Measurements from ENCODE around the gene ADD1. TPM values are rescaled to one million over a fixed set of nuclear protein-coding genes. Genes with fewer than 3 reads are reported as not detected.

Gene ADD1
- total RNA-seq, 2 experiments from 2014 or later: 261 to 276 TPM

DNA sequence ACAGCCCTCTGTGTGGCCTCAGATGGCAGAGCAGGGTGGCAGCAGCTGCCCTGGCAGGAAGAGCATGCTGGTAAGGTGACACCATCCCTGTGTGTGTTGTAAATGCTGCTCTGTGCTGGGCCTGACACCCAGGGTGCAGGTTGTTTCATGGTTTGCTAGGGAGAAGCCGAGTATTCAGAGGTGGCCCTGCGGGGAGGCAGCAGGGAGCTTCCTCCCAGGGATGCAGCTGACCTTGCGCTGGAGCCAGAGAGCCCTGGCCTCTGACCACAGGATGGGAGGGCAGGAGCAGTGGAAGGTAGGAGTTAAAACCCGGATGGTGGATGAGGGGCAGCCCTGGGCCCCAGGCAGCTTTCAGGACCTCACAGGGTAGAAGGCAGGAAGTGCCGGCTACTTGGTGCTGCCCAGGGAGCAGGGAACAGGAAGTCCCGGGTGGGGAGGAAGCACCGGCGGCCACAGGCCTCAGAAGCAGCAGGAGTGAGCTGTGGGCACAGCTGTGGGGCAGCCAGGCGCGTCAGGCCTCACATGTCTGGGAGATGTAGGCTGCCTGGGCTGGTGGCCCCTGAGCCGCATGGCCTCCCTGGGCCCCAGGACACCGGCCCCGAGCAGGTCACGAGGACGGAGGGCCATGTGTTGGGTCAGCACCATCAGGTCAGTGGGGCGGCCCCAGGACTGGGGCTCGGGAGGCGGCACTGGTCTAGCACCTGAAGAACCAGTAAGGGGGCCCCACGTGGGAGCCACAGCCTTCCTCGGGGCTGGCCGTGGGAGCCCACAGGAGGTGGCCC is 31.6 kb upstream of the ADD1 start:
- no peaks in the 10 kb centered on the region for H3K27me3 Mint-ChIP-seq
- DNase-seq (peak; percentile 73), ATAC-seq (ENCODE audit: low read depth) (peak; percentile 78)
- peak overlapping the region; percentile 99 for H3K27ac Mint-ChIP-seq
- peaks cover 53% of the 10 kb centered on the region for H3K4me1 Mint-ChIP-seq
- POLR2A ChIA-PET: interaction anchor here (0.6 to 6.1 kb wide), 11 partner anchors 13 to 292 kb away, joined by 3 to 60 read pairs (median 4); partner anchors contain the start of gene ADD1
- H3K4me3 Mint-ChIP-seq: peak overlapping the region; percentile 86
- H3K36me3 Mint-ChIP-seq: peaks cover 30% of the 10 kb centered on the region
- H3K9me3 Mint-ChIP-seq: no peaks in the 10 kb centered on the region

DNA sequence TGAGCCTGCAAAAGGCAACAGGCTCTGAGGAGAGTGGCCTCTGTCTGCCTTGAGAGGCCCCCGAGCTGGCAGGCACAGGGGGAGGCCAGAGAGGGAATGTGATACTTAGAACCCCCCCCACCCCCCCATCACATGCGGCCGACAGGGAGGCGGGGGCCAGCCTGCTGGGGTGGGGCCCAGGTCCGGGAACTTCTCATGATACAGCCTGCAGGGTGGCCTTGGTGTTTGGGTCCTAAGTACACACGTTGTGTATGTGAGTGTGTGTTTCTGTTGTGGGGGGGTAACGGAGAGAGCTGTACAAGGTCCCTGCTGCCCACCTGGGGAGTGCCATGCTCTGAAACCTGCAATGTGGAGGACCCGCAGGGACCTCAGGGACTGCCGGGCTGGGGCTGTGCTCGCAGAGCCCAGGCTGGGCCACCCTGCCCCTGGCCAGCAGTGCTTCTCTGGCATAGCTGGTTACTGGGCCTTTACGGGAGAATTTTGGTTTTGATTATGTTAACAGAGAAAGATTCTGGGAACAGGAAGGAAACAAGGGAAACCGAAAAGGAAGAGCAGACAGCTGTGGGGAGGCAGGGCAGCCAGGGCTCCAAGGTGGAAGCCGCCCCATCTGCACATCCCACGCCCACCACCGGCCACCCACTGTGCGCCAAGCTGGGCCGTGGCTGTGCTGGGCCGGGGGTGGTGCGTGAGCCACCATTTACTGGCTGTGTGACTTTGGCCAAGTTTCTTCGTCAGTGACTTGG is 30.9 kb upstream of the ADD1 start:
- DNase-seq: no peak
- Mint-ChIP-seq H3K4me1 (peaks cover 52% of the 10 kb centered on the region), H3K27ac (peak overlapping the region; percentile 99), H3K27me3 (no peaks in the 10 kb centered on the region), H3K36me3 (peaks cover 32% of the 10 kb centered on the region), H3K9me3 (no peaks in the 10 kb centered on the region), H3K4me3 (peak overlapping the region; percentile 86)
- ATAC-seq (ENCODE audit: low read depth): peak; percentile 3
- POLR2A ChIA-PET: interaction anchor here (0.6 to 6.1 kb wide), 15 partner anchors 12 to 293 kb away, joined by 3 to 60 read pairs (median 4); partner anchors contain the start of genes ADD1 and TNIP2

GRCh38 chr4:2813446-2814405 is 29.9 kb upstream of the ADD1 start:
- peaks cover 52% of the 10 kb centered on the region for H3K4me1 Mint-ChIP-seq
- no peaks in the 10 kb centered on the region for H3K27me3 Mint-ChIP-seq
- no peak for ATAC-seq (ENCODE audit: low read depth)

GRCh38 chr4:2814627-2815270 is 28.9 kb upstream of the ADD1 start:
- ATAC-seq (ENCODE audit: low read depth): peak; percentile 16
- Mint-ChIP-seq H3K9me3 (no peaks in the 10 kb centered on the region), H3K36me3 (peaks cover 32% of the 10 kb centered on the region), H3K27ac (peak overlapping the region; percentile 99), H3K4me3 (peak overlapping the region; percentile 86), H3K27me3 (no peaks in the 10 kb centered on the region), H3K4me1 (peaks cover 57% of the 10 kb centered on the region)
- no peak for DNase-seq
- POLR2A ChIA-PET: interaction anchor here (0.8 to 6.1 kb wide), 6 partner anchors 15 to 148 kb away, joined by 3 to 60 read pairs (median 4); partner anchors contain the start of genes GRK4 and NOP14

More at GRCh38 chr4:2813446-2814405, 29.9 kb upstream of the ADD1 start:
- no peak for DNase-seq
- no peaks in the 10 kb centered on the region for H3K9me3 Mint-ChIP-seq
- peak overlapping the region; percentile 99 for H3K27ac Mint-ChIP-seq
- H3K4me3 Mint-ChIP-seq: peak overlapping the region; percentile 86
- POLR2A ChIA-PET: interaction anchor here (0.7 to 6.1 kb wide), 14 partner anchors 11 to 149 kb away, joined by 3 to 60 read pairs (median 4); partner anchors contain the start of genes GRK4, NOP14 and TNIP2
- peaks cover 32% of the 10 kb centered on the region for H3K36me3 Mint-ChIP-seq

GRCh38 chr4:2816401-2816954 is 27.2 kb upstream of the ADD1 start:
- H3K4me1 Mint-ChIP-seq: peaks cover 54% of the 10 kb centered on the region
- peak overlapping the region; percentile 74 for H3K27ac Mint-ChIP-seq
- ATAC-seq (ENCODE audit: low read depth): no peak
- H3K4me3 Mint-ChIP-seq: peak overlapping the region; percentile 80
- no peaks in the 10 kb centered on the region for H3K9me3 Mint-ChIP-seq
- POLR2A ChIA-PET: interaction anchor here (6.1 kb wide), 1 partner anchor 17 kb away, joined by 60 read pairs; no protein-coding TSS in a partner anchor
- no peaks in the 10 kb centered on the region for H3K27me3 Mint-ChIP-seq
- H3K36me3 Mint-ChIP-seq: peaks cover 32% of the 10 kb centered on the region
- DNase-seq: no peak

GRCh38 chr4:2817137-2817536 is 26.5 kb upstream of the ADD1 start:
- peaks cover 48% of the 10 kb centered on the region for H3K4me1 Mint-ChIP-seq
- peak overlapping the region; percentile 74 for H3K27ac Mint-ChIP-seq
- peaks cover 27% of the 10 kb centered on the region for H3K36me3 Mint-ChIP-seq
- POLR2A ChIA-PET: no interaction called here
- peak overlapping the region; percentile 80 for H3K4me3 Mint-ChIP-seq
- H3K27me3 Mint-ChIP-seq: no peaks in the 10 kb centered on the region
- no peak for ATAC-seq (ENCODE audit: low read depth)
- DNase-seq: no peak
- H3K9me3 Mint-ChIP-seq: no peaks in the 10 kb centered on the region

GRCh38 chr4:2817701-2818350 is 25.8 kb upstream of the ADD1 start:
- ATAC-seq (ENCODE audit: low read depth) (peak; percentile 20), DNase-seq (no peak)
- H3K4me3 Mint-ChIP-seq: peak overlapping the region; percentile 80
- peak overlapping the region; percentile 74 for H3K27ac Mint-ChIP-seq
- no peaks in the 10 kb centered on the region for H3K27me3 Mint-ChIP-seq
- POLR2A ChIA-PET: interaction anchor here (0.5 kb wide), 1 partner anchor 145 kb away, joined by 3 read pairs; no protein-coding TSS in a partner anchor
- peaks cover 23% of the 10 kb centered on the region for H3K36me3 Mint-ChIP-seq
- no peaks in the 10 kb centered on the region for H3K9me3 Mint-ChIP-seq
- H3K4me1 Mint-ChIP-seq: peaks cover 48% of the 10 kb centered on the region

DNA sequence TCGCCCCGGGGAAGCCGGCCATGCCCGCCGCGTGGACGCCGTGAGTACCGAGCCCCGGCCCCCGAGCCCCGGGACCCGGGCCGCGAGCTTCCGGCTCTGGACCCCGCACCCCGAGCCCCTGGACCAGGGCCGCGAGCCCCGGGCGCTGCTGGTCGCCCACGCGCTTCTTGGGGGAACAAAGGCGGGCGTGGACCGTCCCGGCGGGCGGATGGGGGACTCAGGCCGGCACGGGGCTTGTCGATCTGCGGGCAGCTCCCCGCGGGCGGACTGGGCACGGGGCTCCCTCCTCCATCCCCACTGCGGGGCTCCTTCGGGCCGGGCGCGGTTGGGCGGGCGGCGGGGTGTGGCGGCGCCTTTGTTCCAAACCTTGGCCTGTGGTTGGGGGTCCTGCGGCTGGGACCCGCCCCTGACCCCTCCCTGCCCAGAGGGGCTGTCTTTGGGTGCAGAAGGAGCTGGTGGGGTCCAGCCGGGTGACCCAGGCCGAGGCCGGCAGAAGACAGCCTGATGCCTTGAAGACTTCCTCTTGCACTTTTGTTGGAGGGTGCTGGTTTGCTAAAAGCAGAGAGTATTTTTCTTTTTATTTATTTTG is 25.2 kb upstream of the ADD1 start:
- Mint-ChIP-seq H3K9me3 (no peaks in the 10 kb centered on the region), H3K36me3 (peaks cover 22% of the 10 kb centered on the region), H3K27ac (no peak overlapping the region), H3K4me3 (peak overlapping the region; percentile 60), H3K27me3 (no peaks in the 10 kb centered on the region), H3K4me1 (peaks cover 45% of the 10 kb centered on the region)
- ATAC-seq (ENCODE audit: low read depth) (no peak), DNase-seq (no peak)
- POLR2A ChIA-PET: interaction anchor here (0.9 kb wide), 1 partner anchor 20 kb away, joined by 3 read pairs; no protein-coding TSS in a partner anchor

GRCh38 chr4:2819244-2820215 is 24.1 kb upstream of the ADD1 start:
- Mint-ChIP-seq H3K4me3 (peak overlapping the region; percentile 39), H3K27me3 (no peaks in the 10 kb centered on the region), H3K27ac (peak overlapping the region; percentile 83), H3K4me1 (peaks cover 34% of the 10 kb centered on the region), H3K9me3 (no peaks in the 10 kb centered on the region), H3K36me3 (peaks cover 22% of the 10 kb centered on the region)
- no peak for ATAC-seq (ENCODE audit: low read depth)
- POLR2A ChIA-PET: interaction anchor here (0.6 to 0.9 kb wide), 2 partner anchors 15 to 19 kb away, joined by 3 read pairs; no protein-coding TSS in a partner anchor
- DNase-seq: no peak

- Mint-ChIP-seq H3K4me3 (no peak overlapping the region), H3K36me3 (peaks cover 21% of the 10 kb centered on the region)
Observed at GRCh38 chr4:2820216-2820982, 23.2 kb upstream of the ADD1 start.

More at GRCh38 chr4:2820216-2820982, 23.2 kb upstream of the ADD1 start:
- no peaks in the 10 kb centered on the region for H3K27me3 Mint-ChIP-seq
- H3K9me3 Mint-ChIP-seq: no peaks in the 10 kb centered on the region
- POLR2A ChIA-PET: interaction anchor here (0.6 kb wide), 1 partner anchor 14 kb away, joined by 3 read pairs; no protein-coding TSS in a partner anchor
- peak overlapping the region; percentile 83 for H3K27ac Mint-ChIP-seq
- peaks cover 28% of the 10 kb centered on the region for H3K4me1 Mint-ChIP-seq
- ATAC-seq (ENCODE audit: low read depth): no peak
- no peak for DNase-seq
